Panc1 (cell line): ENCODE results near the gene DENND2D. TPM values are rescaled to one million over a fixed set of nuclear protein-coding genes. Genes with fewer than 3 reads are reported as not detected.

Experiments
- ATAC-seq: fragments of 200-7000 bp; cut with Tn5 transposase; 2 replicates; pipeline ENCODE4 v1.9.1; 2020; ENCODE audit warnings: mild to moderate bottlenecking, moderate library complexity
- BruUV-seq: library from RNA; stranded (reverse); fragments of 400-500 nt; replicated peaks from 2 replicates; lab custom pipeline; 2021; lab: Mats Ljungman, UMichigan
- CTCF ChIA-PET: fragments of 300-600 bp; sonication (Branson Sonifier 250); formaldehyde crosslinking; loops from one replicate; lab custom pipeline; 2022; ENCODE audit warnings: antibody characterized with exemption; lab: Charles Lee
- POLR2A ChIA-PET: fragments of 300-600 bp; sonication (Branson Sonifier 250); formaldehyde crosslinking; loops from one replicate; lab custom pipeline; 2022; ENCODE audit warnings: antibody characterized with exemption; lab: Charles Lee
- DNase-seq: peaks from one replicate; pipeline ENCODE4 v3.0.0-alpha.2; 2010; ENCODE audit warnings: low read depth, low spot score
- H3K27ac ChIP-seq: 2 replicates; pipeline ENCODE4 v1.5.1; 2011; ENCODE audit warnings: mild to moderate bottlenecking, low read length, inconsistent platforms
- H3K27me3 ChIP-seq: fragments of 200-500 bp; sonication (Bioruptor generic); 2 replicates; pipeline ENCODE4 v1.6.0; 2014; ENCODE audit warnings: low read length, inconsistent platforms; ENCODE audit not compliant: control insufficient read depth, insufficient read depth
- H3K36me3 ChIP-seq: fragments of 200-500 bp; sonication (Bioruptor generic); 2 replicates; pipeline ENCODE4 v1.5.1; 2014; ENCODE audit warnings: inconsistent platforms, mild to moderate bottlenecking, low read length, moderate library complexity; ENCODE audit not compliant: control insufficient read depth, insufficient read depth
- H3K4me1 ChIP-seq: 2 replicates; pipeline ENCODE4 v1.5.1; 2011; ENCODE audit warnings: inconsistent platforms, mild to moderate bottlenecking, low read length, moderate library complexity; ENCODE audit not compliant: control insufficient read depth, insufficient read depth
- H3K4me3 ChIP-seq, 2 experiments: 2 replicates each; pipeline ENCODE4 v1.5.1; 2011 to 2012; ENCODE audit warnings: low read depth in 2 of 2, low read length in 2 of 2, mild to moderate bottlenecking in 2 of 2, inconsistent platforms in 1 of 2, moderate library complexity in 1 of 2
- H3K9me3 ChIP-seq: fragments of 200-500 bp; sonication (Bioruptor generic); 2 replicates; pipeline ENCODE4 v1.5.1; 2014; ENCODE audit warnings: low read depth, mild to moderate bottlenecking, inconsistent platforms, low read length, moderate library complexity; ENCODE audit not compliant: control insufficient read depth, insufficient read depth
- POLR2AphosphoS5 ChIP-seq: IDR thresholded peaks from 2 replicates; pipeline ENCODE4 v1.6.1; 2012; ENCODE audit warnings: mild to moderate bottlenecking, low read depth, low read length, moderate library complexity
- SIN3A ChIP-seq: IDR thresholded peaks from 2 replicates; pipeline ENCODE4 v1.6.1; 2012; ENCODE audit warnings: low read depth, mild to moderate bottlenecking, low read length, moderate library complexity, borderline replicate concordance; ENCODE audit not compliant: insufficient read depth
- TCF7L2 ChIP-seq: IDR thresholded peaks from 2 replicates; pipeline ENCODE4 v1.6.1; 2011; ENCODE audit warnings: mild to moderate bottlenecking, low read depth, low read length, inconsistent platforms
- in situ Hi-C: cut with HindIII; loops from 2 replicates; pipeline ENCODE4 v1.10.0; 2016; ENCODE audit warnings: low sequenced_read_pairs, low pct_unique_long_range_greater_than_20kb
- intact Hi-C: fragments of 100-400 bp; cut with micrococcal nuclease; formaldehyde crosslinking; loops from one replicate; pipeline ENCODE4 v1.10.0; 2022; ENCODE audit not compliant: unreplicated experiment
- total RNA-seq: library from RNA; stranded (reverse); gene quantifications from one replicate; pipeline ENCODE4 v1.2.1, GENCODE V29; 2021; ENCODE audit not compliant: unreplicated experiment
- TF ChIP-seq, protein P1 (sequence below): fragments of 450-650 bp; IDR thresholded peaks from 2 replicates; pipeline ENCODE4 v1.5.1; 2017; ENCODE audit warnings: mild to moderate bottlenecking
- TF ChIP-seq, protein P2 (sequence below), 2 experiments: IDR thresholded peaks; 2 replicates each; pipeline ENCODE4 v1.6.1; 2011 to 2012; ENCODE audit warnings: low read depth in 2 of 2, control low read depth in 1 of 2, low read length in 1 of 2, mild to moderate bottlenecking in 1 of 2, moderate library complexity in 1 of 2; ENCODE audit not compliant: insufficient read depth in 1 of 2

Gene DENND2D
- total RNA-seq, 1 experiment from 2014 or later, result 10.4 TPM

DNA sequence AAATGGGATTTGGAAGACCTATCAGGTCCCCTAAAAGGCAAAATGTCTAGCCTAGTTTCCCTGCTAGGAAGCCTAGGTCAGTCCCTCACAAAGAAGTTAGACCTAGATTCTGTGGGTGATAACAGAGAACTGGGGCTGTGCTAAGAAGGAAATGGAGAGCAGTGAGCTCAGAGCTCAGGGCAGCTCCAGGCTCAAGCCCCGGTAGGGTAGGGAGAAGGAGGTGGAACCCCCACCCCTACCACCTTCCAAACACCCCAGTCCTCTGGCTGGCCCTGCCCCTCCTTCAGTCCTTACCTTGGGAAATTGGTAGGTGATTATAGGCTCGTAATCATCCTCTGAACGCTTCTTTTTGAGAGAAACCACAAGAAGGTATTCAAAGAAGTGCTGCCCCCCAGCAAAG is 1.1 kb downstream of the DENND2D start:
- H3K9me3 ChIP-seq, result no peaks in the 10 kb centered on the region
- ATAC-seq, result no peak
- no TSS peak for BruUV-seq
- no peaks in the 10 kb centered on the region for H3K27me3 ChIP-seq
- no peak for TF ChIP-seq SIN3A
- TF ChIP-seq, protein P1, sequence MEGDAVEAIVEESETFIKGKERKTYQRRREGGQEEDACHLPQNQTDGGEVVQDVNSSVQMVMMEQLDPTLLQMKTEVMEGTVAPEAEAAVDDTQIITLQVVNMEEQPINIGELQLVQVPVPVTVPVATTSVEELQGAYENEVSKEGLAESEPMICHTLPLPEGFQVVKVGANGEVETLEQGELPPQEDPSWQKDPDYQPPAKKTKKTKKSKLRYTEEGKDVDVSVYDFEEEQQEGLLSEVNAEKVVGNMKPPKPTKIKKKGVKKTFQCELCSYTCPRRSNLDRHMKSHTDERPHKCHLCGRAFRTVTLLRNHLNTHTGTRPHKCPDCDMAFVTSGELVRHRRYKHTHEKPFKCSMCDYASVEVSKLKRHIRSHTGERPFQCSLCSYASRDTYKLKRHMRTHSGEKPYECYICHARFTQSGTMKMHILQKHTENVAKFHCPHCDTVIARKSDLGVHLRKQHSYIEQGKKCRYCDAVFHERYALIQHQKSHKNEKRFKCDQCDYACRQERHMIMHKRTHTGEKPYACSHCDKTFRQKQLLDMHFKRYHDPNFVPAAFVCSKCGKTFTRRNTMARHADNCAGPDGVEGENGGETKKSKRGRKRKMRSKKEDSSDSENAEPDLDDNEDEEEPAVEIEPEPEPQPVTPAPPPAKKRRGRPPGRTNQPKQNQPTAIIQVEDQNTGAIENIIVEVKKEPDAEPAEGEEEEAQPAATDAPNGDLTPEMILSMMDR, result no peak
- no peak for TF ChIP-seq POLR2AphosphoS5
- TF ChIP-seq, protein P2, sequence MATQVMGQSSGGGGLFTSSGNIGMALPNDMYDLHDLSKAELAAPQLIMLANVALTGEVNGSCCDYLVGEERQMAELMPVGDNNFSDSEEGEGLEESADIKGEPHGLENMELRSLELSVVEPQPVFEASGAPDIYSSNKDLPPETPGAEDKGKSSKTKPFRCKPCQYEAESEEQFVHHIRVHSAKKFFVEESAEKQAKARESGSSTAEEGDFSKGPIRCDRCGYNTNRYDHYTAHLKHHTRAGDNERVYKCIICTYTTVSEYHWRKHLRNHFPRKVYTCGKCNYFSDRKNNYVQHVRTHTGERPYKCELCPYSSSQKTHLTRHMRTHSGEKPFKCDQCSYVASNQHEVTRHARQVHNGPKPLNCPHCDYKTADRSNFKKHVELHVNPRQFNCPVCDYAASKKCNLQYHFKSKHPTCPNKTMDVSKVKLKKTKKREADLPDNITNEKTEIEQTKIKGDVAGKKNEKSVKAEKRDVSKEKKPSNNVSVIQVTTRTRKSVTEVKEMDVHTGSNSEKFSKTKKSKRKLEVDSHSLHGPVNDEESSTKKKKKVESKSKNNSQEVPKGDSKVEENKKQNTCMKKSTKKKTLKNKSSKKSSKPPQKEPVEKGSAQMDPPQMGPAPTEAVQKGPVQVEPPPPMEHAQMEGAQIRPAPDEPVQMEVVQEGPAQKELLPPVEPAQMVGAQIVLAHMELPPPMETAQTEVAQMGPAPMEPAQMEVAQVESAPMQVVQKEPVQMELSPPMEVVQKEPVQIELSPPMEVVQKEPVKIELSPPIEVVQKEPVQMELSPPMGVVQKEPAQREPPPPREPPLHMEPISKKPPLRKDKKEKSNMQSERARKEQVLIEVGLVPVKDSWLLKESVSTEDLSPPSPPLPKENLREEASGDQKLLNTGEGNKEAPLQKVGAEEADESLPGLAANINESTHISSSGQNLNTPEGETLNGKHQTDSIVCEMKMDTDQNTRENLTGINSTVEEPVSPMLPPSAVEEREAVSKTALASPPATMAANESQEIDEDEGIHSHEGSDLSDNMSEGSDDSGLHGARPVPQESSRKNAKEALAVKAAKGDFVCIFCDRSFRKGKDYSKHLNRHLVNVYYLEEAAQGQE (IDR thresholded peaks at IDR 0.05; ENCODE audit: insufficient read depth in 1 of 2, low read depth in 2 of 2, low read length in 1 of 2), result no peak
- TF ChIP-seq TCF7L2, result no peak
- no peak for DNase-seq
- in situ Hi-C loops, result no loop called here
- no peak overlapping the region for H3K4me3 ChIP-seq
- no peaks in the 10 kb centered on the region; the same call in 1 of the 2 replicates for H3K36me3 ChIP-seq
- ChIA-PET POLR2A (no interaction called here), CTCF (interaction anchor here (1.6 kb wide), 1 partner anchor 24 kb away, joined by 3 read pairs; no protein-coding TSS in a partner anchor)
- intact Hi-C loops, result no loop called here
- no peak overlapping the region for H3K27ac ChIP-seq
- H3K4me1 ChIP-seq, result no peaks in the 10 kb centered on the region

DNA sequence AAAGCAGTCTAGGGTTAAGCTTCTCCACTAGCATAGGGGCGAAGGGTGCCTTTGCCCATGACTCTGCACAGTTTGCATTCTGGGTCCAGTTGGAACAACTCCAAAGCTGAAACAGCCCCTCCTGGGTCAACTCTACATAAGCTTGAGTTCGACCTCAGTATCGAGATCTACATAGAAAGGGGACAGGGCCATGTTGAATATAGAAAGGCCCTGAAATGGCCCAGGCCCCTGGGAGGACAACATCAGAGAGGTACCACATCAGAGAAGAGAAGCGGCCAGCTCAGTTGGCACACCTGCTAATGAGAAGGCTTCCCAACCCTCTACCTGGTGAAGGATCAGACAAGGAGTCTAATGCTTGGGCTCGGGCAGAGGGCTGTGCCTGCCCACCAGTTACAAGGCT is 1.6 kb downstream of the DENND2D start:
- DNase-seq (no peak), ATAC-seq (no peak)
- Histone ChIP-seq H3K27ac (no peak overlapping the region), H3K27me3 (no peaks in the 10 kb centered on the region), H3K36me3 (no peaks in the 10 kb centered on the region; the same call in 1 of the 2 replicates), H3K9me3 (no peaks in the 10 kb centered on the region), H3K4me1 (no peaks in the 10 kb centered on the region), H3K4me3 (no peak overlapping the region)
- intact Hi-C loops (no loop called here), in situ Hi-C loops (no loop called here)
- BruUV-seq, result no TSS peak
- TF ChIP-seq, protein P2 (IDR thresholded peaks at IDR 0.05; ENCODE audit: insufficient read depth in 1 of 2, low read depth in 2 of 2, low read length in 1 of 2), result no peak
- TF ChIP-seq SIN3A, result no peak
- TF ChIP-seq, protein P1, result no peak
- TF ChIP-seq POLR2AphosphoS5, result no peak
- no peak for TF ChIP-seq TCF7L2
- ChIA-PET POLR2A (no interaction called here), CTCF (interaction anchor here (1.6 kb wide), 1 partner anchor 24 kb away, joined by 3 read pairs; no protein-coding TSS in a partner anchor)
